Measurements from ENCODE around the gene U2AF2.

The U2AF2 gene

GRCh38 chr19:55643887-55644176 lies 11.0 kb upstream of the U2AF2 start:
- no peak for DNase-seq (ENCODE audit: low read depth)

GRCh38 chr19:55644191-55644833 lies 10.5 kb upstream of the U2AF2 start:
- DNase-seq (ENCODE audit: low read depth): no peak

GRCh38 chr19:55644842-55645511 lies 9.9 kb upstream of the U2AF2 start:
- no peak for DNase-seq (ENCODE audit: low read depth)

DNA sequence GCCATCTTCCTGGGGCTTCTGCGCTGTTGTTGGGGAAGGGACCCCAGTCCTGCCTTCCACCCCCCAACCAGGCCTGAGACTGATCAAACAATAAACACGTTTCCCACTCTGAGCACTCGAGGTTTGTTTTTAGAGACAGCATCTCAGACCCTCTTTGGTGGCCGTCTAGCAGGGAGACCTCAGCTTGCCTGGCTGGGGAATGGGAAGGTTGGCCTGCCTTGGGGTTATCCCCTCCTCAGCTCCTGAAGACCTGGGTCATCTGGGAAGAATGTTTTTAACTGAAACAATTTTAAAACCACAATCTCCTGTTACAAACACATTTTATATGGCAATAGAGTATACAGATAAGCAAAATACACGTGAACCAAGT lies 9.3 kb upstream of the U2AF2 start:
- no peak for DNase-seq (ENCODE audit: low read depth)

- no peak for DNase-seq (ENCODE audit: low read depth)
Observed at GRCh38 chr19:55646889-55647731, 7.7 kb upstream of the U2AF2 start.

DNA sequence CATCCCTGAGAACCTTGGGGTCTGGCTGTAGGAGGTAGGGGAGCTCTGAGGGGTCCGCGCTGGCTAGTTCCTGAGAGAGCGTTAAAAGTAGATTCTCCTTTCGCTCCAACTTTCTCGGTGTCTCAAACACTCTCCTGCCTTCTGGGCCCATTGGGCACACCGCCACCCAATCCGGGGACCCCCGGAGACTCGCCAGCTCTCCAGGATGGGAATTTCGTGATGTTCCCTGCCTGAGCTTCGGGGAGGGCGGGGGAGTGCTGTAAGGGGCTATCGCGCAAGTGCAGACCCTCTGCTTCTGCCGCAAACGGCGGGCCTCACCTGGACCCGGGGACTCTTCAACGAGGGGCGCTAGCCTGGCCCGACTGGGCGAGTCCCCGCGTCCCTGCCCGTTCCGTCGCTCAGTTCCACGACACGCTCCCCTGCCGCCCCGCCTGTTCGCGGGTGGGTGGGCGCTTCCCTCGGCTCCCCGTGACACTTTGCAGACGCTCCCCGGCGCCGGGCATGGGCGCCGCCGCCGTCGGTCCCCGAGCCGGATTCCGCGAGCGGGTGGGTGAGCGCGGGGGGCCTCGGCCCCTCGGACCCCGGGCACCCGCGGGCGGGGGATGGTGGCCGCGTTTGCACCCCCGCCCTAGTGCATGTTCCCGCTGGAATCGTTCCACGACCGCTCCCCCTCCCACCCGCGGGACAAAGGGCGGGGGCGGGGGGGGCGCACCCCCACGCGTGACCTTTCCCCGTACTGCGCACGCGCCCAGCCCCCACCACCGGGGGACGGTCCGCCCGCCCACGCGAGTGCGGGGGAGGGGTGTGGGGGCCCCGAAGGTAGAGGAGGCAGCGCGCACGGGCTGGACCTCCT lies 6.9 kb upstream of the U2AF2 start, which contains the start of gene CCDC106:
CCDC106 (plus strand) TSS at position 481 of the 853 bp plus-strand sequence. CDS start 835 bp downstream, outside the sequence.
- no peak for DNase-seq (ENCODE audit: low read depth)

GRCh38 chr19:55648585-55649267 lies 6.1 kb upstream of the U2AF2 start:
- DNase-seq (ENCODE audit: low read depth): no peak

- no peak for DNase-seq (ENCODE audit: low read depth)
Observed at GRCh38 chr19:55649268-55650125, 5.3 kb upstream of the U2AF2 start.

GRCh38 chr19:55650126-55650557 lies 4.7 kb upstream of the U2AF2 start:
- DNase-seq (ENCODE audit: low read depth): no peak

DNA sequence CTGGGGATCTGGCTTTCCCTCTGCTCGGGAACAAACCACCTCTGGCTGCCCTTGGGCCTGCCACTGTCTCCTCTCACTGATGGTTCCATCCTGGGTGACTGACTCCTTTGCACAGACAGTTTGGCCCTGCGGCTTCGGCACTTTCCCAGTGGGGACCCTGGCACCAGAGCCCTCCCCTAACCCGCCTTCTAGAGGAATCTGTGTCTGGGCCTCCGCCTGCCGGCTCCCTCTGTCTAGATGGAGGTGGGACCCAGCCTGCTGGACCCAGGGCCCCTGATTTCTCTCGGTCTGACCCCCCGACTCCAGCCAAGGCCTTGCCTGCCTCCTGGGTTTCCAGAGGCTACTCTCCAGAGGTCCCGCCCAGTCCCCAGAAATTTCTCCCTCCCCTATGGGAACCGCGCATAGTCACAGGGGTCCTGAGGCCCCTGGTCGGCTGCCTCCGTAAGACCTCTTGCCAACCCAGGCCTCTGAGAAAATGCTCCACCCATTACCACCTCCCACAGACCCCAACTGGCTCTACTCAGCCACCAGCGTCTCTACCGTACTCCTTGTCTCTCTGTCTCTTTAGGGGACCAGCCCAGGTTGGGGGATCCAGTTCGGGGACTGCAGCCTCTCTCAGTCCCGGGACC lies 4.1 kb upstream of the U2AF2 start:
- DNase-seq (ENCODE audit: low read depth): no peak

DNA sequence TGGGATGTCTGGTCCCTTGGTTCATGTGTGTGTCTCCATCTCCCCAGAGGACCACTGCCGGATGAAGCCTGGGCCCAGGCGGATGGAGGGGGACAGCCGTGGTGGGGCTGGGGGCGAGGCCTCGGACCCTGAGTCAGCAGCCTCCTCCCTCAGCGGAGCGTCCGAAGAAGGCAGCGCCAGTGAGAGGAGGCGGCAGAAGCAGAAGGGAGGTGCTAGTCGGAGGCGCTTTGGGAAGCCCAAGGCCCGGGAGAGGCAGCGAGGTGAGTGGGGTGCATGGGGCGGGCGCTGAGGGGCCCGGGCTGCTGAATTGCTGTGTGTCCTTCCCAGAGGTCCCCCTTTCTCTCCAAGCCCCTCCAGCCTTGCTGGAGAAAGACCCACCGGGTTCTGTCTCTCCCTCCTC lies 3.6 kb upstream of the U2AF2 start:
- no peak for DNase-seq (ENCODE audit: low read depth)

- no peak for DNase-seq (ENCODE audit: low read depth)
Observed at GRCh38 chr19:55652311-55653128, 2.3 kb upstream of the U2AF2 start.

DNA sequence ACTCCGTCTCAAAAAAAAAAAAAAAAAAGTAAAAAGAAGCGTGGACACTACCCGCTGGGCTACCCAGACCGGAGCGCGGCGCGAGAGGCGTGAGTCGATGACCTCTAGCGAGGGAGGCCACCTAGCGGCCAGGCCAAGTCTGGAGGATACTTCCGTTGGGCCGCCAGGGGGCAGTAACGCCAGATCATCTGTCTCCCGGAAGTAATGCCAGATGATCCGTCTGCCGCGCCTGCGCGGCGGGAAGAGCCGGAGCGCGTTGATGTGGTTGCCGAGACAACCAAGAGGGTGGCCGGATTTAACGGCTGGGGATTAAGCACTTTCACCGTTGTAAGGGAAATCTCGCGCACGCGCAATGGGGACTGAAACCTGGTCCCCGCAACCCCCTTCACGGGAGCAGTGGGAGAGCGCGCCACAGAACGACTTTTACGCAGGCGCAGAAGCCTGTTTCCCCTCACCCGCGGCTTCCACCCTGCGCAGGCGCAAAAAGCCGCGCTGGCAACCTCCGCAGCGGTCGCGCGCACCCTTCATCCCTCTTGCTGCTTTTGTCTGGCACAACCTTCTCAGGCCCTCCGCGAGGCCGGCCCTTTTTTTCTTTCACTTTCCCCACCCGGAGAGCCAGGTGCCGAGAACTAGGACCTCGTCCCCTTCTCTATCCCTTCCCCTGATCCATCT lies 1.0 kb upstream of the U2AF2 start:
- peak; percentile 95 for DNase-seq (ENCODE audit: low read depth)

DNA sequence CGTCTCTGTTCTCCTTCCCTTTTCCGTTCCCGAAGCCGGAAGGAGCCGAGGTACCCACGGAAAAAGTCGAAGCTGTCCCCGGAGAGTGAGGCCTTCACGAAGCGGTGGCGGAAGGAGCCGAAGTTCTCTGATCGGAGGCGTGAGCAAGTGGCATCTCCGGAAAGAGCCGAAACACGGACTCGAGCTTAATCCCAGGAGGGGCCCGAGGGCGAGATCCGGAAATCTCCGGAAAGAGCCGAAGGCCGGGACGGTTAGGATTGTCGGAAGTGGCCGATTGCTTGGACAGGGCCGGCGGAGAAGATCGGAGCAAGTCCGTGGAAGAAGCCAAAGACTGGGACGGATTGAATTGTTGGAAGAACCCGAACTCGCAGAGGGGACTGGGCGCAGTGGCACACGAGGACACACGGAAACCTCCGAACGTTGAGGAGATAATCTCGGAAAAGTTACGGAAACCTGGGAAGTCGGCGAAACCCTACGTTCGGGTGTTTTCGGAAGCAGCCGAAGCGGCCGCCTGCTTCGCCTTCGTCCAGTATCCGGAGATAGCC lies 440 bp upstream of the U2AF2 start:
- DNase-seq (ENCODE audit: low read depth): peak; percentile 97

- no peak for DNase-seq (ENCODE audit: low read depth)
Observed at GRCh38 chr19:55655648-55656040, 809 bp downstream of the U2AF2 start.

GRCh38 chr19:55656552-55656951 lies 1.7 kb downstream of the U2AF2 start:
- no peak for DNase-seq (ENCODE audit: low read depth)

GRCh38 chr19:55656988-55657747 lies 2.3 kb downstream of the U2AF2 start:
- DNase-seq (ENCODE audit: low read depth): no peak
